Glomerular visceral epithelial cell (primary cell): ENCODE measurements around the gene ATXN7L2.
A peak's percentile ranks its signal among the peaks of the same experiment; 100 is the strongest.

Experiments used
- DNase-seq: peaks from one replicate; pipeline ENCODE4 v3.0.0-alpha.2; 2016; ENCODE audit errors: extremely low spot score

The ATXN7L2 gene

GRCh38 chr1:109498161-109498801 is 14.6 kb downstream of the ATXN7L2 start:
- peak; percentile 51 for DNase-seq

GRCh38 chr1:109499081-109499480 is 15.4 kb downstream of the ATXN7L2 start:
- DNase-seq: no peak

- peak; percentile 70 for DNase-seq
Observed at GRCh38 chr1:109499661-109500536, 16.2 kb downstream of the ATXN7L2 start.

- no peak for DNase-seq
Observed at GRCh38 chr1:109500941-109501381, 17.3 kb downstream of the ATXN7L2 start.

GRCh38 chr1:109501644-109502363 is 18.1 kb downstream of the ATXN7L2 start:
- DNase-seq: no peak

- DNase-seq: no peak
Observed at GRCh38 chr1:109502364-109502851, 18.7 kb downstream of the ATXN7L2 start.

GRCh38 chr1:109503935-109504334 is 20.2 kb downstream of the ATXN7L2 start:
- DNase-seq: no peak

- DNase-seq: no peak
Observed at GRCh38 chr1:109504974-109505373, 21.3 kb downstream of the ATXN7L2 start.

- DNase-seq: no peak
Observed at GRCh38 chr1:109508001-109508872, 24.5 kb downstream of the ATXN7L2 start.

GRCh38 chr1:109508873-109509175 is 25.1 kb downstream of the ATXN7L2 start:
- no peak for DNase-seq

- DNase-seq: peak; percentile 50
Observed at GRCh38 chr1:109509176-109510134, 25.8 kb downstream of the ATXN7L2 start, which contains the start of gene AMIGO1. TSS of gene AMIGO1 (minus strand) at chr1:109509727. CDS start at chr1:109508912, 815 bp downstream.

GRCh38 chr1:109513110-109513710 is 29.5 kb downstream of the ATXN7L2 start:
- DNase-seq: no peak

GRCh38 chr1:109514846-109515245 is 31.1 kb downstream of the ATXN7L2 start:
- DNase-seq: no peak

- DNase-seq: no peak
Observed at GRCh38 chr1:109516872-109517271, 33.2 kb downstream of the ATXN7L2 start.

- DNase-seq: no peak
Observed at GRCh38 chr1:109517337-109517736, 33.6 kb downstream of the ATXN7L2 start.

- no peak for DNase-seq
Observed at GRCh38 chr1:109521002-109521951, 37.6 kb downstream of the ATXN7L2 start.

GRCh38 chr1:109522026-109522425 is 38.3 kb downstream of the ATXN7L2 start:
- DNase-seq: no peak

- no peak for DNase-seq
Observed at GRCh38 chr1:109523706-109524105, 40.0 kb downstream of the ATXN7L2 start.
